Measurements from ENCODE around the gene MAT2B.
"Not testable (repeated sequence)": the region's sequence is repeated elsewhere in the genome, so short reads cannot be mapped to it uniquely, and the experiment has no call there.

Gene MAT2B

DNA sequence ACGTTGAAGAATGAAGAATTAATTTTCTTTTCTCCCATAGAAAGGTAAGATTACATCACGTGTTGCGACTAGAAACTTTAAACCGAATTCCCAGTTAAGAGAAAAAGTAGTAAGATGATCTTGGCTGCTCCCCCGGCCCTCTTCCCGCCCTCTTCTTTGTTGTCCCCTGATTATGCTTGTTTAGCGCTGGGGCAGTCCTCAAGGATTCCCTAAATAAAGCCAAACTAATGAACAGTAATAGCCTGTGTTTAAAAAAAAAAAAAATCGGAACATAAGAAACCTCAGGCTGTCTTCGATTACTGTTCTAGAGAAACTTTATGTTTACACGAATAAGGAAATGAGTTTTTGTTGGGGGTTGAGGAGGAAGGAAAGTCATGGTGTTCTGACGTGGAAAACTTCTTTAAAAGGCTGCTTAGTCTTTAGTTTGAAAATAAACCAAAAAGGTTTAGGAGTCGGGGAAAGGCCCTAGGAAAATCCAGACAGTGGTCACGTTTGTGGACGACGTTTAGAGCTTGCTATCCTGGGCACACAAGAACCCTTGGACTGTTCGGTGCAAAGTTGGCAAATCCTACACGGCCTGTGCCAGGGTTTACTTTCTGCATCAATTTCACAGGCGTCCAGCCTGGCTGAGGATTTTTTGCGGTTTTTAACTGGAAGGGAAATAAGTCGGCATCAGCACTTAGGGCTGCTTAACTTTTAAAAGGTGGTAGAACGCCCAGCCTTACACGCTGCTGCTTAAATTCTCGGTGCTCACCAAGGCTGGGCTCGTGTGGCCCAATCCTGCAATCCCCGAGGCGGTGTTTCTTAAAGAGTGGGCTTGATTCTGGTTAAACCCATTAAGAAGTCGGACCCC, 1.1 kb upstream of the MAT2B start:
- DNase-seq: peak; percentile 28

DNA sequence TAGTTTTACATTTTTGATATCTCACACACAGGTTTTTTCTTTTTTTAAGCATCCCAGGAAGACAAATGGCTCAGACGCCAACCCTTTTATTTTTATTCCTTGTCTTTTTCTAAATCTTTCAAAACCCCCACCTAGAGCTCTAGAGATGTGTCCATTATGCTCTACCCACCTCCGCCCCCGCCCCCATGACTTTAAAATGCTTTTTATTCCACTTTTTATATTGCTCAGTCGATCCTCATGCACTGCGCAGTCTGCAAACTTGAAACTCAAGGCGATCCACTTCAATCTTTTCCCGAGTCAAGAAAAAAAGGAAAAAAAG, 411 bp upstream of the MAT2B start:
- no peak for DNase-seq

DNA sequence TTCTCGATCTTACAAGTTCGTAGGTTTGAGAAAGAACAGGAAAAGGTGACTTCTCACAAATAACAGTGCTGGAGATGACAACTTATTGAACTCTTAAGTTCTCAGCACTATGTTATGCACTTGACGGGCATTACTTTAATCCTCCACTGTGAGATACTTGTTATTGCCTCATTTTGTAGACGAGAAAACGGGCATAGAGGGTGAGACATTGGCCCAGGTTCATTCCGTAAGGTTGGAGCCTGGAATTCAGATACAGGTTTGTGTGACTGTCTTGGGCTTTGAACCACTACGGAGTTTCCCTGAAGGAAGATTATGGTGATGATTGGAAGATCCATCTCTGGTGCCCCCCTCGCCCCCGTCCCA, 657 bp downstream of the MAT2B start:
- DNase-seq: no peak

DNA sequence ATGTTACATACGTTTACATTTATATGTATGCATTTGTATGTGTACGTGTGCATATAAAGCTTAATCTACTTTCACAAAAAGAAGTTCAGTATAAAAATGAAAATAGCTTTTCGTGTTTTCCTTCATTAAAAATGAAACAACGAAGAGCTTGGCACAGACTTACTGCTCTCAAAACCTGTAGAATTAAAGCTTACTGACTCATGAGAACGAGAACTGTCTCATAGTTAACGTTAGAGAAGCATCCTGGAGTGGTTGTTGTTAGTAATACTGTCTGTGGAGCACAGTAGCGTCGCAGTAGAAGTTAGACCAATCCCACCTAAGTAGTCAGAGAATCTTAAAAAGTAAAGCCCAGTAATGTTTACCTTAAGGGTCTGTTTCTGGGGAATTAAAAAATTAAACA, 1.3 kb downstream of the MAT2B start:
- peak; percentile 36 for DNase-seq

DNA sequence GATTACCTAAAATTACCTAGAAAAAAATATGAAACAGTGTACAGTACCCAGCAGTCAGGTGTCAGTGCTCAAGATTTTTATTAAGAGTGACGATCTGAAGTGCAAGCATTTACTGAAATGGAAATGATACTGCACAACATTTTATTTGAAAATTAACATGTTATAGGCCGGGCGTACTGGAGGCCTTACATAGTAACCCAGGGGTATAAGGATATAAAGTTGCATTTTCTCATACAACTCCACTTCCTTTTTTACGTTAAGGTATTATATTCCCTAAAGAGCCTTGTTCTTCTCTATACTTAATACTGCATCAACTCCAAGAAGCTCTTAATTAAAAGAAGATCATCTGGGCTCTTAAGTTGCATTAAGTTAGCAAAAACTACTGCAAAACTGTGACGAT, 3.3 kb downstream of the MAT2B start:
- no peak for DNase-seq

DNA sequence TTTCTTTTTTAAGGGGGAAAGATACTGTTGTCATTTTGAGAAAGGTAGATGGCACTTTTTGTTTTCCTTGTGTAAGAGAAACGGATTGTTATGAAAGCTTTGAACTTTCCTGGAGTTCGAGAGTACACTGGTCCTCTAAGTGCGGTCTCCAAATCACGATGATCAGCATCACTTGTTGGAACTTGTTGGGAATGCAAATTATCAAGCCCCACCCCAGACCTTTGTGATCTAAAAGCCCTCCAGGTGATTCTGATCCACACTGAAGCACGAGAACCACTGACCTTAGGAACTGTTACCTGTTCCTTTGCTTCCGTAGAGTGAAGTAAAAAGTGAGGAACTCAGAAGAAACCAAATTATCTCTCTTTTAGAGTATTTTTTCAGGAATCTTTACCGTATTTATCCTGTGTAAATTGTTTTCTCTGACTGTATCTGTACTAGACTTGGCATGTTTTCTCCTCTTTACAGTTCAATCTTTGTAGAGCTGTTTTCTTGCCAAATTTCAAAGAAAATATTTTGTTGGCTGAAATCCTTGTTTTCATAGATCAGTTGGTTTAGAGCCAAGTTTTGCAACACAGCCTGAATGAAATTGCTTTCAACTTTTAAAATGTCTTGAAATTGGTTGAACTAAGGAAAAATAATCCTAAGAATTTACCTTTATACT, 4.0 kb downstream of the MAT2B start:
- DNase-seq: peak; percentile 39

DNA sequence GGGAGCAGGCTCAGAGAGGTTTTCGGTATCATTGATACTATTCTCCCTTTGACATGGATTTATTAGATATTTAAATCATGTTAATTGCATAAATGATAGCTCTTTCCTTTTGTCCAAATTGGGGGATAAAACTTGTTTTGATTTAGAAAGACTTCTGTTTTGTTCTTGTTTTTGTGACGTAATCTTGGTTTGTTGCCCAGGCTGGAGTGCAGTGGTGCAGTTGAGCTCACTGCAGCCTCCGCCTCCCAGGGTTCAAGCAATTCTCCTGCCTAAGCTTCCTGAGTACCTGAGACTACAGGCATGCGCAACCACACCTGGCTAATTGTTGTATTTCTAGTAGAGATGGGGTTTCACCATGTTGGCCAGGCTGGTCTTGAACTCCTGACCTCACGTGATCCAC, 7.1 kb downstream of the MAT2B start:
- no peak for DNase-seq

DNA sequence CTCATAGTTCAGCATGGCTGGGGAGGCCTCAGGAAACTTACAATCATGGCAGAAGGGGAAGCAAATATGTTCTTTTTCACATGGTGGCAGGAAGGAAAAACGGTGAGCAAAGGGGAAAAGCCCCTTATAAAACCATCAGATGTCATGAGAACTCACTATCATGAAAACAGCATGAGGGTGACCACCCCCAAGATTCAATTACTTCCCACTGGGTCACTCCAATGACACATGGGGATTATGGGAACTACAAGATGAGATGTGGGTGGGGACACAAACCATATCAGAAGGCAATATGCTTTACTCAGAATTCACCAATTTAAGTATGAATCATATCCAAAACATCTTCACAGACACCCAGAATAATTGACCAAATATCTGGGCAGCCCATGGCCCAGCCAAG, 19.7 kb downstream of the MAT2B start:
- no peak for DNase-seq

DNA sequence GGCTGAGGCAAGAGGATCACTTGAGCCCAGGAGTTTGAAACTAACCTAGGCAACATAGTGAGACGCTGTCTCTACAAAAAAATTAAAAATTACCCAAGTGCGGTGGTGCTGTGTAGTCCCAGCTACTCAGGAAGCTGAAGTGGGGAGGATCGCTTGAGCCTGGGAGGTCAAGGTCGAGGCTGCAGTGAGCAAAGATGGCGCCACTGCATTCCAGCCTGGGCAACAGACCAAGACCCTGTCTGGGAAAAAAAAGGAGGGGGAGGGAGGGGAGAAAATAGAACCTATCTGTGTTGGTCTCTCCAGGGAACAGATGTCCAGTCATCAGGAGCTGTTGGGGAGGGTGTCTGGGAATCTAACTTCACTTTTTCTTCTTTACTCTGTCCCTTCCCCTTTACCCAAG, 24.3 kb downstream of the MAT2B start:
- DNase-seq: no peak

DNA sequence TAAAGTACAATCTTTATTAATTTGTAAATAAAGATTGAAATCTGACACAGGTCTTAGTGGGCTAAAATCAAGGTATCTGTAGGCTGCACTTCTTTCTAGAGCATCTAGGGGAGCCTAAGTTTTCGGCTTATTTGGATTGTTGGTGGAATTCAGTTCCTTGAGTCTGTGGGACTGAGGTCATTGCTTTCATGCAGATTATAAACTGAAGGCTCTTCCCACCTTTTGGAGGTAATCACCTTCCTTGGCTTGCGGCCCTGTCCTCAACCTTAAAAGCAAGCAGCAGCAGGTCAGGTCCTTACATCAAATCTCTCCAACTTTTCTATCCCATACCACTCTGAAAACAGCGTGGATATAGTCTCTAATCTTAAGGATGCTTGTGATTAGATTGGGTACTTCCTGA, 25.9 kb downstream of the MAT2B start:
- no peak for DNase-seq

DNA sequence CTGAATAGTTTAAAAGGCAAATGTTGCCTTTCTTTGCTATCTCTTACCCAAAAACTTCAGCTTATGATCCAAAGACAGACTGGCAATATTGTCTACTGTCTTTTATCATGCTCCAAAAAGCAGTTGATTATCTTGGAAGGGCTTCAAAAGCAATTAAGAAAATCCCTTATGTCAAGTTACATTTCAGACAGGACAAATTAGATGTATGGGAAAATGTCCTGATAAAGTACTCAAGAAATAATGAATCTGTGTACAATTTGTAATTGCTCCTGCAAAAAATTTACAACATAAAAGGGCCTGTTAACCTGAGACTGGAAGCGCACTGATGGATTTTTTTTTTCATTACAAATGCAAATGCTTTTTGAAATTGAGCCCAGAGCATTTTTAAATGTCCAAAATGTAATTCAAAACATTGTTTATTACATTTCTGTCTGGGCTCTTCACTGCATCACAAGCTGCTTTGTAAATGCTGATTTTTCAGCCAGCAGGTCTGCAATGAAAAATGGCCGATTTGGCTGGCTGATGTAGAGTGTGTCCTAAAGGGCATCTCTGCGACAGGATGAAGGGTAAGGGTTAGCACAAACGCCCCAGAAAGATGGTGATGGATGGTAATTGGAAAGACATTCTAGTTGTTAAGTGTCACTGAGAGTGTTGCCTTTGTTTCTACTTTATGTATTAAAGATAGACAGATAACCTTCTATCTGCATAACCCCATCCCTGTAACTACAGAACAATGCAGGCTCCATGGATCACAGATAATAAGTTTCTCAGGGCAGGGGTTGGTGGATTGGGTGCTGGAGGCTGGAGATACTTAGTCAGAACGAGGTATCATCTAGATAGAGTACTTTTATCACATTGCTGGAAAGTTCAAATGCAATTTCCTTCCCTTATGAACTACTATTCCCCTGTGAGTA, 27.0 kb downstream of the MAT2B start:
- no peak for DNase-seq

DNA sequence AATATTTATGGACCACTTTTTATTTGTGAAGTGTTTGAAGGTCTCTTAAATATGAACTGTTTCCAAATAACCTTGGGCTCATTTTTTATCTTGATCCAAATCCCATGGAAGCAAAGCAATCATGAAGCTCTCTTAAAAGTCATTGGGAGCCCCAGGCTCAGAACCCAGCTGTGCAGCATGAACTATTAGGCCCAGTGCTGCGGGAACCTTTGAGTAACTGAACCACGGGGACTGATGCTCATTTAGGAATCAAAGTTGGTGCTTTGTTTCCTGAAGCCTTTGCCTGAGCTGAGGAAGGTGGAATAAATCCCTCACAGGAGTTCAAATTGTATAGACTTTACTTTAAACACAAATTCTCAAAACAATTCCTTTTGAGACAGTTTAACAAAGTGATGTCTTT, 27.8 kb downstream of the MAT2B start:
- no peak for DNase-seq

DNA sequence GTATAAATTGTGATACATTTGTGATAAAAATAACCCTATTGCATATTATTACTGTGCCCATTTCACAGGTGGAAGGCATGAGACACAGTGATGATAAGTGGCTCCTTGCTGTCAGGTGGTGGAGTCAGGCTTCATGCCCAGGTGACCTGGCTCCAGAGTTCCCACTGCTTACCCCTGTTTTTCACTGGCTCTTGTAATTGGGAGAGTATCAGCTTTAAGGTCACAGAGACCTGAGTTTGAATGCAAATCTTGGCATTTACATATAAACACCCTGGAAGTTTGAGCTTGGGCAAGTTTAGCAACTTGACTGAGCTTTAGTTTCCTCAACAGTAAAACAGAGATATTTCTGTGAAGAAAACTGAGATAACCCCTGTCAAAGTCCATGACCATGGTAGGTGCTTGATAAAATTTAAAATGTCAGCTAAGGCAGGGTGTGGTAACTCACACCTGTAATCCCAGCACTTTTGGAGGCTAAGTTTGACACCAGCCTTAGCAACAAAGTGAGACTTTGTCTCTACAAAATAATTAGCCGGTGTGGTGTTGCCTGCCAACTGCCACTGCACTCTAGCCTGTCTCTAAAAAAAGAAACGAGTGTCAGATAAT, 29.2 kb downstream of the MAT2B start:
- DNase-seq: no peak

DNA sequence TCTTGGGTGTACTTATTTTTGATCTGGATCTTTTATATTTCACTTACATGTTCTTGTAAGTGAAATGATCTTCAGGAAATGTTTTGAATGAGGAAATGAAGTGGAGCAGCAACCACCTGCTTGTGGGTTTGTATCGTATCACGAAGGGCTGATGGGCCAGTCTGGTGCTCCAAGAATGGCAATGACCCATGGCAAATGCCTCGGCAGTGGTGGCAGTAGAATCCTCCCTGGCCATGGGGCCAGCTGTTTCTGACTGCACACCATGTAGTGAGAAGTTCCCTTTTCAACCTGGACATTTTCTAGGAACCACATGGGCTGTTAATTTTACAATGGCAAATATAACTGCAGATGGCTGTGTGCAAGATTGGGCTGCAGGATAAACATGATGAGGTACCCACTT, 29.9 kb downstream of the MAT2B start:
- DNase-seq: no peak

DNA sequence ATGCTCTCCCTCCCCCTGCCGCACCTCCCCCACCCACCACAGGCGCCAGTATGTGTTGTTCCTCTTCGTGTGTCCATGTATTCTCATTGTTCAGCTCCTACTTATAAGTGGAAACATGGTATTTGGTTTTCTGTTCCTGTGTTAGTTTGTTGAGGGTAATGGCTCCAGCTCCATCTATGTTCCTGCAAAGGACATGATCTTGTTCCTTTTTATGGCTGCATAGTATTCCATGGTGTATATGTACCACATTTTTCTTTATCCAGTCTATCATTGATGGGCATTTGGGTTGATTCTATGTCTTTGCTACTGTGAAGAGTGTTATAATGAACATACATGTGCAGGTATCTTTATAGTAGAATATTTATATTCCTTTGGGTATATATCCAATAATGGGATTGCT, 31.0 kb downstream of the MAT2B start:
- DNase-seq: not testable (repeated sequence)

DNA sequence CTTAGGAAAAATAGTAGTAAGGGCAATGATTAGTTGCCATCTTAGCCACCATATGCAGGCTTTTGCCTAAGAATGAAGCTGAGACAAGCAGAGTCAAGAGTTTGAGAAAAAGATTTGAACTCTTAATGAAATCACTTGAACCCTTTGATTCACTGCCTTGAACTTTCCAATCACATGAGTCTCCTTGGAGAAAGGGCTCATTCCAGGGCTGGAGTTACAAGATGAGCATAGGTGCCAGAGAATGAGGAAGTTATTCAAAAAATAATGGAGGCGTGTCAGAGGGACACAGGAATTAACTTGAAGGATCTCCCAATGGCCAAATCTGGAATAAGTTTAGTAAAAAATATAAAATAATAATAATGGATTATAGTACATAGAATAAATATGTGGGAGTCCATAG, 35.3 kb downstream of the MAT2B start:
- peak; percentile 4 for DNase-seq

DNA sequence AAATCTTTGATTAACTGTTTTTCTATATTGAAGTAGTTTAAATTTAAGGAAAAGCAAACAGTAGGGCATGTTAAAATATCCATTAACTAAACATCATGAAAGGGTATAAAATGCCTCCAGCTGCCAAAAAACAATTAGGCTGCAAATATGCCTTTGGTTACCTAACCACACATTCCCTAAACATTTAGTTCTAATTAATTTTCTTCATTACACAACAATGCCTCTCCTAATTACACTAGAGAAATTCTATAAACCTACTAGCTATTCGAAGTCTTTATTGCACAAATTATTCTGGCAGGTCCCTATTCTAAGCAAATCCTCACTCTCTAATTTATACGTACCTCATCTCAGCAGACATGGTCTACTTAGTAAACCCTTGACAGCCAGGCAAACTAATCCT, 37.4 kb downstream of the MAT2B start:
- DNase-seq: no peak

DNA sequence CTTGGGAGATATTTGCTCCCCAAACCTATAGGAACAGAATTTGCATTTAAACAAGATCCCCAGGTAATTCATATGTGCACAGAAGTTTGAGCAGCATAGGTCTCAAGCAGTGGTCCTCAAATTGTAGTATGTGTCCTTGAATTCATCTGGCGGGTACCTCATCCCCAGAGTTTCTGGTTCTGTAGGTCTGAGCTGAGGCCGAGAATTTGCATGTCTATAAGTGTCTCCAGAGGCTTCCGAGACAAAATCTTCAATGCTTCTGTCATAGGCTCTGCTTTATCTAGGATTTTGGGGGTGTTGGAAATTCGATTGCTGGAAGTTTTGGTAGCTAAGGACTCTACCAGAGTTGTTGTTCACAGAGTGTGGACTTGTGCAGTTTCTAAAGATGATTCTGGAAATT, 38.6 kb downstream of the MAT2B start:
- no peak for DNase-seq

DNA sequence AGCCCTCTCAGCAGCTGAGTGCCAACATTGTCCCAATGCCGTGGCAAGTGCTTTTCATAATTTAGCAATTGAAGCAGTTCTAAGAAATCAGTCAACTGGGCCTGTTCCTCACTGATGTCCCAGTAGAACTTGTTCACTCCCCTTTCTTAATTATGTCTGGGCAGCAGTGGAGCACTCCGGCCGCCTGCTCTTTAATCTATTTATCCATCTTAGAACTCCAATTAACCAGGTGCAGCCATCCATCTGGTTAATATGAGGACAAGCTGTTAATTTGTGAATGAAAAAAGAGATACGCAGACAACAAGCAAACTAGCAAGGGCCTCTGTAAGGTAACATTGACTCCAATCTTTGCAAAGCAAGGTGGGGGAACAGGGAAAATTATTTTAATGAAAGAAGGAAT, 39.4 kb downstream of the MAT2B start:
- no peak for DNase-seq

DNA sequence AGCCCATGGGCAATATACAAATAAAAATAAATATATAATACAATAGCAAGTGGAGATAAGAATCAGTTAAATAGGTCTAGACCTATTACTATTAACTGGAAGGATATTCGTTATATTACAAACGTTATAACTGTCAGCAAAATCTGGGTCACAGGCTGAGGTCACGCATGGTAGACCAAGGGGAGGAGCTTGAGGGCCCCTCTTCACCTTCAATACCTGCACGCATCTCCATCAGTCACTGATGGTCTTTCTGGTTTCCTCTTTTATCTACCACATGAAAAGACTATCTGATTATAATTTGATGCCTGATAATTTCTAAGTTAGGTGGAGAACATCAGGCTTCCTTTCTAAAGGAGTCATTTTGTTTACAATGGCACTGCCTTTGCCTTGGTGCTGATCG, 43.2 kb downstream of the MAT2B start:
- no peak for DNase-seq

DNA sequence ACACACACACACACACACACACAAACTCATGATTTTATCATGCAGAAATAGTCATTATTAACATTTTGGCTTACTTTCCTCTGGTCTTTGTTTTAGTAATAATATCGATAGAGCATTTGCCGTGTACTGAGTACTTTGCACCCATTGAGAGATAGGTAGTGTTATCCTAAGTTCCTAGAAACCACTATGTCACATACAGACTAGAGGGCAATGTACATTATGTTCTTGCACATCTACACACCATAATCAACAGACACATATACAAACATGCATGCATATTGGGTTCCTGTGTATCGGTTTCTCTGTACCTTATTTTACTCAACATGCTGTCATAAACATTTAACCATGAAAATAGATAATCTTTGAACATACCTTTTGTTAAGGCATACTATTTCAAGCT, 45.7 kb downstream of the MAT2B start:
- no peak for DNase-seq

DNA sequence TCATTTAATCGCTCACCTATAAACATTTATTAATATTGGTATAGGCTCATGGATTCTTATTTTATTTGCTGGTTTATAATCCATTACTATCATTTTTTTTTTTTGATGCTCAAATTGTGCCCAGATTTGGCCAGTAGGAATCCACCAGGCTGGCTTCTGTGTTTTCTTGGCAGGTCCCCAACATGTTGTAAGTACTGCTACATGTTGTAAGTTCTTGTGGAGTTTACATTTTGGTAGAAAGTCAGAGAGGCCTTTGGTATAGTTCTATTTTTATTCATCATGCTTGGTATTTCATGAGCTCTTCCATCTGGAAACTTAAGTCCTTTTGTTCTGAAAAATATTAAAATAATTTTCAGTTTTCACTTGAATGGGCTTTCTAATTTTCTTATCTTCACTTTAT, 47.1 kb downstream of the MAT2B start:
- no peak for DNase-seq

DNA sequence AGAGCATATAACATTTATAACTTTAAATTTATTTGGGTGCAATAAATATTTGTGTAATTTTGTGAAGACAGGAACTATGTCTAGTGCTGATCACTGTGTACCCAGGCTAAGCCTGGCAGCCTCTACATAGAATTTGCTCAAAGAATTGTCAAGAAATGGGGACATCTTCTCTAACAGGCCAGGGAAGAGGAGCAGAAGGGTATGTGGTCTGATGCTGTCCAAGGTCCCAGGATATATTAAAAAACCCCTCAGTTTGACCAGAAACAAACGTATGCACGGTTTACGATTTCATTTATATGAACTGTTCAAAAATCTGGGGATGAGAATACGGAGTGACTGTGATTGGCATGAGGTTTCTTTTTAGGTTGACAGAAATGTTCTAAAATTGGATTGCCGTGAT, 55.9 kb downstream of the MAT2B start:
- DNase-seq: no peak

DNA sequence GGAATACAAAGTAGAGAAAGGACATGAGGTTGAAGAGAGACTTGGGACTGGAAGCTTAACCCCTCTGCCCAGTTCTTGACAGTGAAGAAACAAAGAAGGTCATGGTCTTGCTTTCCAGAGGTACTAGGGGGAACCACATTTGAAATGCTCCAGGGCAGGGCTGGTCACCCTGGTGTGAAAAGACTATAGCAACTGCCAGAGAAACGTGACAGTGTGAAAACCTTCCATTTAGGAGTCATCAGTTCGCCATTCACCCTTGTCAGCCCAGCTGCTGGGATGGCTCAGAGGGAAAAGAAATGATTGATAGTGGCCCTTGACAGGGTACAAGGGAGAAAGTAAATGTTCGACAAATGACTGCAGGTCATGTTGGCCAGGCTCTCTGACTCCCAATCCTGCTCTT, 56.7 kb downstream of the MAT2B start:
- no peak for DNase-seq

Measured in kidney glomerular epithelial cell (primary cell).